SW480 (cell line): Measurements from ENCODE around the gene TMA7.
A peak's percentile ranks its signal among the peaks of the same experiment; 100 is the strongest.
"Not testable (repeated sequence)": the region's sequence is repeated elsewhere in the genome, so short reads cannot be mapped to it uniquely, and the experiment has no call there.

Experiments
- DNase-seq: peaks from one replicate; pipeline ENCODE4 v3.0.0-alpha.2; 2016; ENCODE audit warnings: low spot score

TMA7 gene

GRCh38 chr3:48439820-48440589 lies at the start of gene TMA7, which contains the start of gene CCDC51:
TSS of gene TMA7 (plus strand) at chr3:48440257. CDS start at chr3:48440297, 40 bp downstream.
TSS of gene CCDC51 (minus strand) at chr3:48440119. CDS start at chr3:48435128, 4,991 bp downstream.
- peak; percentile 98 for DNase-seq

GRCh38 chr3:48394391-48394790 lies 45.7 kb upstream of the TMA7 start:
- no peak for DNase-seq

- no peak for DNase-seq
Measured at GRCh38 chr3:48395714-48396113, 44.3 kb upstream of the TMA7 start.

GRCh38 chr3:48397767-48398681 lies 42.0 kb upstream of the TMA7 start:
- DNase-seq, result no peak

- no peak for DNase-seq
Measured at GRCh38 chr3:48398701-48399386, 41.2 kb upstream of the TMA7 start.

- peak; percentile 25 for DNase-seq
Measured at GRCh38 chr3:48399387-48400172, 40.5 kb upstream of the TMA7 start.

- peak; percentile 73 for DNase-seq
Measured at GRCh38 chr3:48400824-48401433, 39.1 kb upstream of the TMA7 start.

GRCh38 chr3:48401434-48401901 lies 38.6 kb upstream of the TMA7 start:
- DNase-seq, result not testable (repeated sequence)

- DNase-seq, result peak; percentile 54
Measured at GRCh38 chr3:48402281-48402732, 37.8 kb upstream of the TMA7 start.

- no peak for DNase-seq
Measured at GRCh38 chr3:48402907-48403306, 37.1 kb upstream of the TMA7 start.

- DNase-seq, result no peak
Measured at GRCh38 chr3:48403533-48404439, 36.3 kb upstream of the TMA7 start.

- no peak for DNase-seq
Measured at GRCh38 chr3:48404440-48405342, 35.4 kb upstream of the TMA7 start.

GRCh38 chr3:48405343-48405881 lies 34.6 kb upstream of the TMA7 start:
- DNase-seq, result no peak

- no peak for DNase-seq
Measured at GRCh38 chr3:48405971-48406370, 34.1 kb upstream of the TMA7 start.

- no peak for DNase-seq
Measured at GRCh38 chr3:48406443-48407431, 33.3 kb upstream of the TMA7 start.

- no peak for DNase-seq
Measured at GRCh38 chr3:48407542-48408099, 32.4 kb upstream of the TMA7 start.

- DNase-seq, result no peak
Measured at GRCh38 chr3:48408823-48409281, 31.2 kb upstream of the TMA7 start.
